Measurements from ENCODE around the gene SCFD2. TPM values are rescaled to one million over a fixed set of nuclear protein-coding genes. Genes with fewer than 3 reads are reported as not detected.

Gene SCFD2
- total RNA-seq, 1 donor from 2014 or later, result 11.9 TPM

GRCh38 chr4:52914051-52914605 lies 451.7 kb downstream of the SCFD2 start:
- Histone ChIP-seq H3K79me2 (ENCODE audit: insufficient read depth, low read length) (no peaks in the 10 kb centered on the region), H3K4me1 (ENCODE audit: insufficient read depth, low read length) (peaks cover 15% of the 10 kb centered on the region), H3K9me3 (ENCODE audit: insufficient read depth, low read depth, low read length) (no peaks in the 10 kb centered on the region), H4K20me1 (ENCODE audit: insufficient read depth, low read length) (no peaks in the 10 kb centered on the region), H3K27ac (ENCODE audit: low read depth, low read length) (peak overlapping the region; percentile 6), H3K4me2 (ENCODE audit: low read length) (peak overlapping the region; percentile 55), H2AFZ (ENCODE audit: low read depth, low read length) (no peak overlapping the region), H3K36me3 (ENCODE audit: insufficient read depth, low read length) (no peaks in the 10 kb centered on the region), H3K9ac (ENCODE audit: low read length) (no peak overlapping the region), H3K27me3 (ENCODE audit: insufficient read depth, low read length) (no peaks in the 10 kb centered on the region), H3K4me3 (ENCODE audit: insufficient read depth, low read depth, low read length) (no peak overlapping the region)
- H3K27ac Mint-ChIP-seq (ENCODE audit: unreplicated experiment), result no peak overlapping the region
- H3K4me3 Mint-ChIP-seq (ENCODE audit: unreplicated experiment), result no peak overlapping the region
- no peak for TF ChIP-seq EZH2 (IDR thresholded peaks at IDR 0.05; ENCODE audit: insufficient read depth, low read length)
- TF ChIP-seq CTCF (IDR thresholded peaks at IDR 0.05; ENCODE audit: insufficient read depth, low read depth, low read length), result no peak
- no peaks in the 10 kb centered on the region for H3K27me3 Mint-ChIP-seq (ENCODE audit: low read depth, unreplicated experiment)
- no peaks in the 10 kb centered on the region for H3K36me3 Mint-ChIP-seq (ENCODE audit: low read depth, unreplicated experiment)
- DNase-seq (ENCODE audit: low read depth) (peak; percentile 81), FAIRE-seq (peak; percentile 86)
- H3K9me3 Mint-ChIP-seq (ENCODE audit: unreplicated experiment), result no peaks in the 10 kb centered on the region
- peaks cover 7% of the 10 kb centered on the region for H3K4me1 Mint-ChIP-seq (ENCODE audit: low read depth, unreplicated experiment)

GRCh38 chr4:52912608-52913007 lies 453.3 kb downstream of the SCFD2 start:
- Histone ChIP-seq H3K36me3 (ENCODE audit: insufficient read depth, low read length) (no peaks in the 10 kb centered on the region), H3K9ac (ENCODE audit: low read length) (no peak overlapping the region), H3K4me3 (ENCODE audit: insufficient read depth, low read depth, low read length) (no peak overlapping the region), H4K20me1 (ENCODE audit: insufficient read depth, low read length) (no peaks in the 10 kb centered on the region), H2AFZ (ENCODE audit: low read depth, low read length) (no peak overlapping the region), H3K79me2 (ENCODE audit: insufficient read depth, low read length) (no peaks in the 10 kb centered on the region), H3K4me1 (ENCODE audit: insufficient read depth, low read length) (peaks cover 15% of the 10 kb centered on the region), H3K9me3 (ENCODE audit: insufficient read depth, low read depth, low read length) (no peaks in the 10 kb centered on the region), H3K27me3 (ENCODE audit: insufficient read depth, low read length) (no peaks in the 10 kb centered on the region), H3K4me2 (ENCODE audit: low read length) (no peak overlapping the region), H3K27ac (ENCODE audit: low read depth, low read length) (no peak overlapping the region)
- no peak overlapping the region for H3K27ac Mint-ChIP-seq (ENCODE audit: unreplicated experiment)
- H3K9me3 Mint-ChIP-seq (ENCODE audit: unreplicated experiment), result no peaks in the 10 kb centered on the region
- no peak for TF ChIP-seq CTCF (IDR thresholded peaks at IDR 0.05; ENCODE audit: insufficient read depth, low read depth, low read length)
- TF ChIP-seq EZH2 (IDR thresholded peaks at IDR 0.05; ENCODE audit: insufficient read depth, low read length), result no peak
- H3K4me1 Mint-ChIP-seq (ENCODE audit: low read depth, unreplicated experiment), result peaks cover 10% of the 10 kb centered on the region
- no peaks in the 10 kb centered on the region for H3K27me3 Mint-ChIP-seq (ENCODE audit: low read depth, unreplicated experiment)
- no peak overlapping the region for H3K4me3 Mint-ChIP-seq (ENCODE audit: unreplicated experiment)
- H3K36me3 Mint-ChIP-seq (ENCODE audit: low read depth, unreplicated experiment), result no peaks in the 10 kb centered on the region
- DNase-seq (ENCODE audit: low read depth) (peak; percentile 30), FAIRE-seq (no peak)

GRCh38 chr4:52911684-52912294 lies 454.1 kb downstream of the SCFD2 start:
- Histone ChIP-seq H3K27ac (ENCODE audit: low read depth, low read length) (no peak overlapping the region), H3K4me3 (ENCODE audit: insufficient read depth, low read depth, low read length) (no peak overlapping the region), H3K79me2 (ENCODE audit: insufficient read depth, low read length) (no peaks in the 10 kb centered on the region), H2AFZ (ENCODE audit: low read depth, low read length) (no peak overlapping the region), H3K9ac (ENCODE audit: low read length) (no peak overlapping the region), H3K4me1 (ENCODE audit: insufficient read depth, low read length) (peaks cover 15% of the 10 kb centered on the region), H3K36me3 (ENCODE audit: insufficient read depth, low read length) (no peaks in the 10 kb centered on the region), H4K20me1 (ENCODE audit: insufficient read depth, low read length) (no peaks in the 10 kb centered on the region), H3K4me2 (ENCODE audit: low read length) (no peak overlapping the region), H3K27me3 (ENCODE audit: insufficient read depth, low read length) (no peaks in the 10 kb centered on the region), H3K9me3 (ENCODE audit: insufficient read depth, low read depth, low read length) (no peaks in the 10 kb centered on the region)
- Mint-ChIP-seq H3K4me3 (ENCODE audit: unreplicated experiment) (no peak overlapping the region), H3K9me3 (ENCODE audit: unreplicated experiment) (no peaks in the 10 kb centered on the region), H3K4me1 (ENCODE audit: low read depth, unreplicated experiment) (peaks cover 10% of the 10 kb centered on the region), H3K27me3 (ENCODE audit: low read depth, unreplicated experiment) (no peaks in the 10 kb centered on the region), H3K27ac (ENCODE audit: unreplicated experiment) (no peak overlapping the region), H3K36me3 (ENCODE audit: low read depth, unreplicated experiment) (no peaks in the 10 kb centered on the region)
- peak; percentile 49 for TF ChIP-seq CTCF (IDR thresholded peaks at IDR 0.05; ENCODE audit: insufficient read depth, low read depth, low read length)
- no peak for TF ChIP-seq EZH2 (IDR thresholded peaks at IDR 0.05; ENCODE audit: insufficient read depth, low read length)
- DNase-seq (ENCODE audit: low read depth) (peak; percentile 14), FAIRE-seq (no peak)

Data from astrocyte (in vitro differentiated cells and primary cell).